Body of pancreas (tissue), 4 donors: ENCODE results near the gene AGR3.

Source experiments
- CTCF ChIP-seq, 7 experiments: fragments of 450-650 bp in 4 of 7; fragments of 200-600 bp in 3 of 7; sonication (generic) in 3 of 7; IDR thresholded peaks; one replicate each; pipeline ENCODE4 v1.5.1; 2016 to 2019; ENCODE audit warnings: antibody characterized with exemption in 7 of 7
- POLR2A ChIP-seq, 3 donors: fragments of 450-650 bp; IDR thresholded peaks; one replicate each; pipeline ENCODE4 v1.6.1; 2016; ENCODE audit warnings: antibody characterized with exemption in 3 of 3, mild to moderate bottlenecking in 2 of 3

DNA sequence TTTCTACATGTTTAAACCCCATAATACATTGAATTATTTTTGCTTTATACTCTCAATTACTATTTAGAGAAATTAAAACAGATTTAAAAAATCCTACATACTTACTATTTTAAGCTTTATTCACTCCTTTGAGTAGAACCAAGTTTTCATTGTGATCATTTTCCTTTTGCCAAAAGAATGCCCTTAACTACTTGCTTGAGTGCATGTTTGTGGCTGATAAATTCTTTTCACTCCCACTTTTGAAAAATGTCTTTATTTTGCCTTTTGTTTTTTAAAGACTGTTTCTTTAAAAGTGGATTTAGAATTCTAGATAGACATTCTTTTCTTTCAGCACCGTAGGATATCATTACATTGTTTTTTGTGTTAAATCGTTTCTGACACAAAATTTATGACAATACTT lies 22.3 kb upstream of the AGR3 start:
- no peak for TF ChIP-seq CTCF (IDR thresholded peaks at IDR 0.05)
- no peak for TF ChIP-seq POLR2A (IDR thresholded peaks at IDR 0.05)
